HG02870 (cell line): ENCODE measurements around the gene FBXL17.

Experiments
- ATAC-seq: cut with Tn5 transposase; IDR thresholded peaks from one replicate; pipeline ENCODE4 v1.9.1; 2021; ENCODE audit warnings: mild to moderate bottlenecking, moderate library complexity; ENCODE audit not compliant: unreplicated experiment

FBXL17 gene

GRCh38 chr5:108016101-108016500 lies 365.8 kb downstream of the FBXL17 start:
- ATAC-seq: no peak

GRCh38 chr5:108006791-108007190 lies 375.1 kb downstream of the FBXL17 start:
- no peak for ATAC-seq

- ATAC-seq: peak; percentile 86
Observed at GRCh38 chr5:108003178-108003577, 378.7 kb downstream of the FBXL17 start.

- no peak for ATAC-seq
Observed at GRCh38 chr5:108001222-108001621, 380.7 kb downstream of the FBXL17 start.

- ATAC-seq: no peak
Observed at GRCh38 chr5:107997338-107997980, 384.4 kb downstream of the FBXL17 start.

DNA sequence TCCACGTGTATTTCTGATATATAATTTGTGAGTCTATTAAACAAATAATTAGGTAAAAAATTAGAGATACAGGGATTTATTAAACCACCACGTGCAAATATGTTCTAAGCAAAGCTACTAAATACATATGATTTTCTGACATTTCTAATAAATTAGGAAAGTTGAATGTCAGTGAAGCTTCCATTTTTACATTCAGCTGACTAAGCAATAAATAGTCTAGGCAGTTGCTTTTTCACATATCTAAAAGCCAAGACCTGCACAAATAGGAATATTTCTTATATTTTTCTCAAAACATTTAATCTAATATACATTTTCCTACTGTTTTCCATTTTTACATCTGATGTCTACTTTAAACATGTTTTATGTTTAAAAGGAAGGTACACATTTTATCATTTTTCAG lies 388.6 kb downstream of the FBXL17 start:
- no peak for ATAC-seq

DNA sequence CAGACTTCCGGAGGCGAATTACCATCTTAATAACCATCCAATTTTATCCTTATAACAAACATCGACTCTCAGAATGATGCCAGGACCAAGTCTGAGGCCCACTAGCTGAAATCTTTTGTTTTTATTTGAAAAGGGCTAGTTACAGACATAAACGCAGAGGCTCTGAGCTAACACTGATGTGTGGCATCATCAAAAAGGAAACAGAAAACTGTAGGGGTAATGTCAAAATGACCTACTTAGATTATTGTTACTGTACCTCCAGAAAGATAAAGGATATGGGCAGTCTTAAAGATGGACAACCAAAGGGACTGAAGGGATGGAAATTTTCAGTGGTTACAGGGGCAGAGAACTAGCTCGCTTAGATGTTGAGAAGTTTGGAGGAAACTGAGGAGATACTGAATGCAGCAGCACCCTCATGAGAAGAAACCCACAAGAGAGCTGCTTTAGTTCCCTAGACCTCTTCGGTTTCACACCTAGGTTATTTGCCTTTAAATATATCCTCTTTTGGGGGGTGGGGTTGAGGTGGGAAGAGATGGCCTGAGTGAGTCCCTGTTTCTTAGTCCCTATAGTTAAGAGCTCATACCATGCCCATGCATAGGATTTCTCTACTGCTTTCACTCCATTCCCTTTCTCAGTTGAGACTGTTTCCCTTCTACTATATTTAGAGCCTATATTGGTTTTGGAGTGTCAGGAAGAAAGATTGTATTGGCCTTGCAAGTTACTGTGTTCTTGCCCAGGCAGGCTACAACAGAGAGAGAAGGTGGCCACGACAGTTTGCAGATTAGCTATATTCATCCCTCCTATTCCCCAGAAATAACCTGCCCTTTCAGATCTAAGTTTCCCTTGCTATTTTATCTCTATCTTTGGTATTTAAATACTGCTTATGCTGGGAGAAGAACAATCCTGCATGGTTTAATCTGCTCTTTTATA lies 390.8 kb downstream of the FBXL17 start:
- ATAC-seq: peak; percentile 88

GRCh38 chr5:107985144-107985543 lies 396.8 kb downstream of the FBXL17 start:
- ATAC-seq: no peak

- ATAC-seq: no peak
Observed at GRCh38 chr5:107982703-107983425, 399.0 kb downstream of the FBXL17 start.

DNA sequence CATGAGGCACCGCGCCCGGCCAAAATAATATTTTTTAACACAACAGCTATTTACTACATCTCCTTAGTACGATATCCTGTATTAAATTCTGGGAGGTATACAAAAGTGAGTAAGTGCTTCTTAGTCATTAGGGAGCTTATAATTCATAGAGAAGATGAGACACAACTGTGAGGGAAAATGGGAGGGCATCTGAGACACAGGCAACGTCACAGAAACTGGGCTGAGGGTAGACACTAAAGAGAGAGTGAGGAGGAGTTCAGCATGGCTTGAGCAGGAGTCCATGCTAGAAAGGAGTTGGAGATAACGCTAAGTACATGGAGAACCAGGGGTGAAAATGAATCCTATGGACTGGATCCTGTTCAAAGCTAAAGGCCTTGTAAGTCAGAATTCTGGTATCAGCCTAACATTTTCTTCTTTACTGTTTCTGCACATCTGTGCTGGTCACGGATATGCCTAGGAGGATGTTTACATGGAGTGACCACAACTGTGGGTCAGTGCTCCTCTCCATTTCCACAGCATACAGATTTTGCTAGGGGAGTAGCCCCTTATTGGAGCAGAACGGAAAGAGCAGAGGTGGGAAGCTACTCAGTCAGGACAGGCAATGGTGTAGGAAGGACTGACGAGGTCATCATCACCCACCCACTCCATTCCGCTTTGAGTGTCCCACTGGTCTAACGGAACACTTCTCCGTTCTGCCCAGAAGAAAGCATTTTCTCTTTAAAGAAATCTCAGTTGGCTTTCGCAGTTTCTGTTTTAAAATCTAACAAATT lies 400.8 kb downstream of the FBXL17 start:
- ATAC-seq: no peak

GRCh38 chr5:107979900-107980299 lies 402.0 kb downstream of the FBXL17 start:
- no peak for ATAC-seq

GRCh38 chr5:107979291-107979690 lies 402.6 kb downstream of the FBXL17 start:
- ATAC-seq: no peak

DNA sequence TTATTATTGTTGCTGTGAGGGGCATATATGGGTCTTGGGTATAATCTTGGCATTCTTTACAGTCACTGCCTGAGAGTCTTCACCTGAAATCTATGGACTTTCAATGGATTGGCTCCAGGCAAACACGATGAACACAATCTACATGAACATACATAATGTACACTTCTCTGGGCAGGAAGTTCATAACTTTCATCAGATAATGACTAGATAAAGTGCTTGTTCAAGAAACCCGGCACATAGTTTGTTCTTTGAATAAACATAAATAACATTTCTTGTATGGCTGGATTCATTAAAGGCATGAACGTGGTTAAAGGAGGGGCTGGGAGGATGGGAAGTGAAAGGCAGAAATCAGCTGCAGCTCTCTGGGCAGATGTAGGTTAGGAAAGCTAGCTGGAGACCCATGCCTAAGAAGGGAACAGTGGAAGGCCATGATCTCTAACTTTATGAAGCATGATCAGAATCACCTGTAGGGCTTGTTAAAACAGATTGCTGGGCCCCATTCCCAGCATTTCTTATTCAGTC lies 404.3 kb downstream of the FBXL17 start:
- ATAC-seq: no peak

- no peak for ATAC-seq
Observed at GRCh38 chr5:107975568-107975967, 406.3 kb downstream of the FBXL17 start.

GRCh38 chr5:107971846-107972245 lies 410.1 kb downstream of the FBXL17 start:
- ATAC-seq: no peak

DNA sequence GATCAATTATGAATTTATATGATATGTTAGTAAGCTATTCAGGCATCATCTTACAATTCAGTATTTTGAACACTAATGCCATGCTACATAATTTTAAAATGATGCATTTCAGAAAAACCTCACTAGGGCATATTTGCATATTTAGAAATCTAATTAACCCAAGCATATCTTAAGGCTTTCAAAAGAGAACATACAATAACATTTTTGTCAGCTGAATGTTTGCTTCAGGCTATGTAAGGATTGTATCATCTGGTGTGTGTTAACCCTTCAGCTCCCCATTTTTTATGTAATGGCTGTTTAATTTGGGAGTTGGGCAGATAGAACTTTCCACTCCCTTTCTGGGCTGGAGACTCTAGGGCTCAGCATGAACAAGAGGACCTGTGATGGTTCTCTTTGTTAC lies 412.1 kb downstream of the FBXL17 start:
- no peak for ATAC-seq

- no peak for ATAC-seq
Observed at GRCh38 chr5:107968998-107969397, 412.9 kb downstream of the FBXL17 start.

GRCh38 chr5:107968406-107968843 lies 413.5 kb downstream of the FBXL17 start:
- no peak for ATAC-seq

GRCh38 chr5:107966201-107966600 lies 415.7 kb downstream of the FBXL17 start:
- ATAC-seq: no peak

DNA sequence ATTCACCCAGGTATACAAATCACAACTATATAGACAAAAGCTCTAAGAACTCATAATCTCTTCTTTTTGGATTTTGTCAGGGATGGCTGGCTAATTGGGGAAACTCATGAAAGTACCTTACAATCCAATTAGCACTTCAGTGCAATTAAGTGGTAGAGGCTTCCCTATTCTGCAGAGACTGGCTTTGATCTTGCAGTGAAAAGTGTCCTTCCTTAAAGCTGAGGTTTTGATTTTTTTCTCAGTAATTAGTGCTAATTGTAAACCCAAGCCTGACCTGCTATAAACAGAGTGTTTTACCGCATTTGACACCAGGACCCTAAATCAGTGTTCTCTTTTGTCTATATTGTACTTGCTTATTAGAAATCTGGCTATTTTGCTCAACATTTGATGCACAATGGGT lies 417.2 kb downstream of the FBXL17 start:
- ATAC-seq: no peak
